ENCODE results near the gene OGFR.

DNA sequence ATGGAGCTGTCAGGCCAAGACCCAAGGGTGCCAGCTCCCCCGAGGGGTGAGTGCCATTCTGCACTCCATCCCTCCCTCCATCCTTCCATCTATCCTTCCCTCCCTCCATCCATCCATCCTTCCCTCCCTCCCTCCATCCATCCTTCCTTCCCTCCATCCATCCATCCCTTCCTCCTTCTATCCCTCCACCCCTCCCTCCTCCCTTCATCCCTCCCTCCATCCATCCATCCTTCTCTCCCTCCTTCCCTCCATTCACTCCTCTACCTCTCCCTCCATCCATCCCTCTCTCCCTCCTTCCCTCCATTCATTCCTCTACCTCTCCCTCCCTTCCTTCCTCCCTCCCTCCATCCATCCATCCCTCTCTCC is 49.7 kb upstream of the OGFR start:
- TF ChIP-seq SPI1 (IDR thresholded peaks at IDR 0.05; ENCODE audit: low read depth, low read length) (no peak), POLR2A (IDR thresholded peaks at IDR 0.05; ENCODE audit: low read depth, low read length) (no peak), TAF1 (IDR thresholded peaks at IDR 0.05; ENCODE audit: low read depth, low read length) (no peak), POLR2AphosphoS5 (IDR thresholded peaks at IDR 0.05; ENCODE audit: low read depth, low read length) (no peak)
